Suprapubic skin (tissue), 4 donors: ENCODE results near the gene NFYC. TPM values are rescaled to one million over a fixed set of nuclear protein-coding genes. Genes with fewer than 3 reads are reported as not detected.

ENCODE experiments used
- DNase-seq, 2 donors: peaks; one replicate each; pipeline ENCODE4 v3.0.0-alpha.2; 2019; ENCODE audit warnings: low spot score in 2 of 2
- H3K27ac ChIP-seq: fragments of 200-600 bp; sonication (generic); one replicate; pipeline ENCODE4 v1.5.1; 2019
- H3K27me3 ChIP-seq: fragments of 200-600 bp; sonication (generic); one replicate; pipeline ENCODE4 v1.5.1; 2019
- H3K36me3 ChIP-seq: fragments of 200-600 bp; sonication (generic); one replicate; pipeline ENCODE4 v1.5.1; 2019
- H3K4me1 ChIP-seq: fragments of 200-600 bp; sonication (generic); one replicate; pipeline ENCODE4 v1.5.1; 2019
- H3K4me3 ChIP-seq: fragments of 200-600 bp; sonication (generic); one replicate; pipeline ENCODE4 v1.5.1; 2019; ENCODE audit warnings: mild to moderate bottlenecking
- H3K9me3 ChIP-seq: fragments of 200-600 bp; sonication (generic); one replicate; pipeline ENCODE4 v1.5.1; 2019
- EP300 ChIP-seq: sonication (generic); formaldehyde crosslinking; IDR thresholded peaks from one replicate; pipeline ENCODE4 v1.6.1; 2017; ENCODE audit warnings: antibody characterized with exemption
- POLR2A ChIP-seq, 2 donors: fragments of 450-650 bp; IDR thresholded peaks; one replicate each; pipeline ENCODE4 v1.6.1; 2017; ENCODE audit warnings: antibody characterized with exemption in 2 of 2, mild to moderate bottlenecking in 2 of 2, moderate library complexity in 2 of 2
- POLR2AphosphoS5 ChIP-seq, 3 donors: sonication (generic); formaldehyde crosslinking; IDR thresholded peaks; one replicate each; pipeline ENCODE4 v1.6.1; 2017; ENCODE audit warnings: antibody characterized with exemption in 3 of 3
- WGBS: methylation state at CpG from one replicate; pipeline ENCODE4 v1.1.5; 2018; 5-methylcytosine and 5-hydroxymethylcytosine counted together
- total RNA-seq, 4 donors: library from RNA; depleted of rRNA; stranded (reverse); fragments of >200 nt; gene quantifications; one replicate each; pipeline ENCODE4 v1.1.0, GENCODE V29; 2016
- TF ChIP-seq, protein P1 (sequence below), 2 donors: fragments of 200-600 bp in 1 of 2; fragments of 450-650 bp in 1 of 2; sonication (generic) in 1 of 2; IDR thresholded peaks; one replicate each; pipeline ENCODE4 v1.5.1; 2016 to 2019; ENCODE audit warnings: antibody characterized with exemption in 2 of 2, mild to moderate bottlenecking in 1 of 2, moderate library complexity in 1 of 2

The NFYC gene
- total RNA-seq, 4 donors from 2014 or later, result 62.9 to 111 (median 83.5) TPM

DNA sequence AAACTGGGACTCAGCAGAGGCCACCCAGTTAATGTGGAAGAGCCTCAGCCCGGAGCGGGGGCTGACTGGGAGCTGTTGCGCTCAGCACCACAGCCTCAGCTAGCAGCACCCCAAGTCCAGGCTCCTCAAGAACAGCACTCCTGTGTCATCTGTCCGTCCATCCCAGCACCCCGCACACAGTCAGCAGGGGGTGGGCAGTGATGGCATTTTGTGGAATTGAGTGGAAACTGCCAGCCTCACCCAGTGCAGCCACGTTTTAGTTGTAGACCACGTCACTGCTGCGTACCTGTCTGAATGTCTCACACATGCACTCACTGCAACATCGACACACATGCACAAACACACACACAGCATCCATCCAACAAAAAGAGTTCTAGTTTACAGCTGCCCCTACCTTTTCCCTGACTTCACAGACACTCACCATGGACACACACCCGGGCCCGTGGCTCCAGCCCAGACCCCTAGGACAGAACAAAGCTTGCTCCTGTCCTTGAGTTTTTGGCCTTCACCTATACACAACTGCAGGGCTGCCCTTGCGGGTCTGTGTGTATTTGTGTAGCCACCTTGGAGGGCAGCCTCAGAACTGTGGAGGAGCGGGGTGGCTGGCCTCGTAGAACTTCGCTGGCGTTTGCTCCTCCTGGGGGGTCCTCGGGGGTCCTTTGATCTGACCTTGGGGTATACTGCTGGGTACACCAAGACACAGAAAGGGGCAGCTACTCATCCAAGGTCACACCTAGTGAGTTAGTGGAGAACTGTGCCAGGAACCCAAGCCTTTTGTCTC is 97.2 kb downstream of the NFYC start:
- DNase-seq, result no peak
- WGBS, result 88% methylated on average over 13 of the region's 17 CpGs
- H3K4me1 ChIP-seq, result peaks cover 10% of the 10 kb centered on the region
- TF ChIP-seq POLR2AphosphoS5 (IDR thresholded peaks at IDR 0.05) (no peak), EP300 (no peak), POLR2A (IDR thresholded peaks at IDR 0.05) (no peak)
- TF ChIP-seq, protein P1, sequence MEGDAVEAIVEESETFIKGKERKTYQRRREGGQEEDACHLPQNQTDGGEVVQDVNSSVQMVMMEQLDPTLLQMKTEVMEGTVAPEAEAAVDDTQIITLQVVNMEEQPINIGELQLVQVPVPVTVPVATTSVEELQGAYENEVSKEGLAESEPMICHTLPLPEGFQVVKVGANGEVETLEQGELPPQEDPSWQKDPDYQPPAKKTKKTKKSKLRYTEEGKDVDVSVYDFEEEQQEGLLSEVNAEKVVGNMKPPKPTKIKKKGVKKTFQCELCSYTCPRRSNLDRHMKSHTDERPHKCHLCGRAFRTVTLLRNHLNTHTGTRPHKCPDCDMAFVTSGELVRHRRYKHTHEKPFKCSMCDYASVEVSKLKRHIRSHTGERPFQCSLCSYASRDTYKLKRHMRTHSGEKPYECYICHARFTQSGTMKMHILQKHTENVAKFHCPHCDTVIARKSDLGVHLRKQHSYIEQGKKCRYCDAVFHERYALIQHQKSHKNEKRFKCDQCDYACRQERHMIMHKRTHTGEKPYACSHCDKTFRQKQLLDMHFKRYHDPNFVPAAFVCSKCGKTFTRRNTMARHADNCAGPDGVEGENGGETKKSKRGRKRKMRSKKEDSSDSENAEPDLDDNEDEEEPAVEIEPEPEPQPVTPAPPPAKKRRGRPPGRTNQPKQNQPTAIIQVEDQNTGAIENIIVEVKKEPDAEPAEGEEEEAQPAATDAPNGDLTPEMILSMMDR (IDR thresholded peaks at IDR 0.05), result no peak
- H3K36me3 ChIP-seq, result no peaks in the 10 kb centered on the region
- no peak overlapping the region for H3K27ac ChIP-seq
- no peak overlapping the region for H3K4me3 ChIP-seq
- H3K27me3 ChIP-seq, result no peaks in the 10 kb centered on the region
- no peaks in the 10 kb centered on the region for H3K9me3 ChIP-seq

DNA sequence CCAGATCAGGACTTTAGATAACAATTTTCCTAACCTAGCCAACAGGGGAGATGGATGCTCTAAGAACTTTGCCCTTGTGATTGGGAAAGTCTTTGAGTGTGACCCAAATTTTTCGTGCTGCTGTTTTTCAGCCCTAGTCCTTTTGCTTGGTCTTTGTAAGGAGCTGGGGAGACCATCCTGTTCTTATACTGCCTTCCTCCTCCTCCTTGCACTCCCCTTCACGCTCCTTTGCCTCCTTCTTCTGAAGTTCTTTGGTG is 97.8 kb downstream of the NFYC start:
- Histone ChIP-seq H3K36me3 (no peaks in the 10 kb centered on the region), H3K4me3 (no peak overlapping the region), H3K27ac (no peak overlapping the region), H3K27me3 (no peaks in the 10 kb centered on the region), H3K9me3 (no peaks in the 10 kb centered on the region), H3K4me1 (peaks cover 7% of the 10 kb centered on the region)
- 86% methylated on average over 2 of the region's 2 CpGs for whole genome bisulfite sequencing
- TF ChIP-seq POLR2AphosphoS5 (IDR thresholded peaks at IDR 0.05) (no peak), EP300 (no peak), POLR2A (IDR thresholded peaks at IDR 0.05) (no peak)
- TF ChIP-seq, protein P1 (IDR thresholded peaks at IDR 0.05), result no peak
- DNase-seq, result no peak

DNA sequence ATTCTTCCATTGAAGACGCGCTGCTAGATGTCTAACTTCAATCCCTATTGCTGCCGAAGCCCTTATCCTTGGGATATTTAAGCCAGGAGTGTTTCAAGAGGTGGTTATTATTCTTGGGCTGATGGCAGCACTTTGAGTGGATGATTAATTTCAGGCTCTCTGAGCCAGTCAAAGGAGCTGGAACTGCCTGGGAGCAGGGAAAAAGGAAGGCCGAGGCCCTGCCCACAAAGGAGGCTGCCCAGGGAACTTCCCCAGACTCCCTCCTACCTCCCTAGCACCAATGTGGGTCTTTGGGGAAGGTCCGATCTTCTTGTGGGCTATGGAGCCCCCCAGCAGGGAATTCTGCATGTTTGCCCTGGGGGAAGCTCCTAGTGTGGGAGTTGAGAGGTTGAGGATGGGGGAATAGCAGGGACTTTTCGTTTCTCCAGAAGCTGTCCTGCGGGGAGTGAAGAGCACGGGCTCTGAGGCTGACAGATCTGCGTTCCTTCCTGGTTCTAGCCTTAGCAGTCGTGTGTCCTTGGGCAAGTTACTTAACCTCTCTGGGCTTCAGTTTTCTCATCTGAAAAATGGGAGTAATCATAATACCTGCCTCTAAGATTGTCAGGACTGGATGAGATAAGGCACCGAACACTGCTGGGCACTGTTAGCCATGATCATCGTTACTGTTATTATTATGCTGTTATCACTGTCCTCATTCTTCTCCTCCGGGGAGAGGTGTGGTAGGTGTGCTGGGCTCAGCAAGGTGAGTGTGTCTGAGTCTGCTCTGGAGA is 98.3 kb downstream of the NFYC start:
- no peak for DNase-seq
- WGBS, result 85% methylated on average over 13 of the region's 13 CpGs
- H3K27ac ChIP-seq, result no peak overlapping the region
- H3K27me3 ChIP-seq, result no peaks in the 10 kb centered on the region
- TF ChIP-seq EP300 (no peak), POLR2A (IDR thresholded peaks at IDR 0.05) (no peak), POLR2AphosphoS5 (IDR thresholded peaks at IDR 0.05) (no peak)
- TF ChIP-seq, protein P1 (IDR thresholded peaks at IDR 0.05), result no peak
- peaks cover 2% of the 10 kb centered on the region for H3K4me1 ChIP-seq
- no peak overlapping the region for H3K4me3 ChIP-seq
- no peaks in the 10 kb centered on the region for H3K9me3 ChIP-seq
- no peaks in the 10 kb centered on the region for H3K36me3 ChIP-seq

DNA sequence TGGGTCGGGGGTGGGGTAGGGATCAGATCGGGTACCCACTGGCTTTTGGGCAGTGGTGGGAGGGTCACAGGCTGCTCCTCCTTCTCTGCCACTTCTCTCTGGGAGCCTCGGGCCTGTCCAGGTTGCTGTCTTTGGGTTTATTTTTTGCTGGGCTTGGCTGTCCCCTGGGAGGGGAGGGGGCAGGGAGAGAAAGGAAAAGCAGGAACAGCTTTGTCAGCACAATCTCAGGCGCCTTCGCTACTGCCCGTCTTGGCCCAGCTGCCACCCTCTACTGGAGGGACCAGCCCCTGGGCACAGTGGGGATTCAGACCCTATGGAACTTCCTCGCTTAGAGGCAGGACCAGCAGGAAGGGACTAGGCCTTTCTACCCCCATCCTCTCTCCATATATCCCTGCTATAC is 100.5 kb downstream of the NFYC start:
- WGBS, result 78% methylated on average over 7 of the region's 7 CpGs
- Histone ChIP-seq H3K9me3 (no peaks in the 10 kb centered on the region), H3K27me3 (no peaks in the 10 kb centered on the region), H3K4me1 (no peaks in the 10 kb centered on the region), H3K27ac (no peak overlapping the region), H3K36me3 (no peaks in the 10 kb centered on the region), H3K4me3 (no peak overlapping the region)
- no peak for DNase-seq
- TF ChIP-seq EP300, result no peak
- TF ChIP-seq POLR2AphosphoS5 (IDR thresholded peaks at IDR 0.05), result no peak
- TF ChIP-seq, protein P1 (IDR thresholded peaks at IDR 0.05), result no peak
- TF ChIP-seq POLR2A (IDR thresholded peaks at IDR 0.05), result no peak

DNA sequence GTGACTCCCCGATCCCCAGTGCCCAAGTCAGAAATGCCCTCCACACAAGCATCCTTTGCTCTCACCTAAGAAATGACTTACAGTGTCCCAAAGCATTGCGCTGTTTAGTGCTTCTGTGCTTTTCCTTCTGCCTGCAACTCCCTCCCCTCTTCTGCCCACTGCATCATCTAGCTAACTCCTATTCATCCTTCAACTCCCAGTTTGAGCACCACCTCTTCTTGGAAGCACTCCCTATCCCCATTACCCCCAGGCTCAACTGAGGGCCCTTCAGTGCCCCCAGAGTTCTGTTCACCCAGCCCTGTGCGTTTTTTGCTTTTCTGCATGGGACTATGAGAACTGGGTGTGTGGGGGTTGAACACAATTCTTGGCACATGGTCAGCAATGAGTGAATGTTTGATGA is 102.1 kb downstream of the NFYC start:
- Histone ChIP-seq H3K9me3 (no peaks in the 10 kb centered on the region), H3K4me3 (no peak overlapping the region), H3K27me3 (no peaks in the 10 kb centered on the region), H3K4me1 (no peaks in the 10 kb centered on the region), H3K36me3 (no peaks in the 10 kb centered on the region), H3K27ac (no peak overlapping the region)
- DNase-seq, result no peak
- 87% methylated on average over 3 of the region's 3 CpGs for WGBS
- no peak for TF ChIP-seq POLR2AphosphoS5 (IDR thresholded peaks at IDR 0.05)
- TF ChIP-seq, protein P1 (IDR thresholded peaks at IDR 0.05), result no peak
- no peak for TF ChIP-seq POLR2A (IDR thresholded peaks at IDR 0.05)
- no peak for TF ChIP-seq EP300
